Measurements from ENCODE around the gene UIMC1.
A peak's percentile ranks its signal among the peaks of the same experiment; 100 is the strongest.
"Not testable (repeated sequence)": the region's sequence is repeated elsewhere in the genome, so short reads cannot be mapped to it uniquely, and the experiment has no call there.

UIMC1 gene

GRCh38 chr5:177003649-177004048 lies 2.9 kb downstream of the UIMC1 start:
- DNase-seq (ENCODE audit: extremely low spot score), result no peak
- no peak for TF ChIP-seq CTCF (IDR thresholded peaks at IDR 0.05; ENCODE audit: control extremely low read depth, extremely low read depth, low read depth, missing control alignments)
- CTCF ChIA-PET, result interaction anchor here (1.0 to 4.2 kb wide), 3 partner anchors 11 to 18 kb away, joined by 3 to 29 read pairs (median 6); partner anchors contain the start of gene ZNF346
- POLR2A ChIA-PET, result interaction anchor here (0.6 to 1.0 kb wide), 2 partner anchors 16 to 33 kb away, joined by 3 to 4 read pairs; no protein-coding TSS in a partner anchor

GRCh38 chr5:176999526-176999925 lies 7.1 kb downstream of the UIMC1 start:
- CTCF ChIA-PET; DNase-seq (ENCODE audit: extremely low spot score); POLR2A ChIA-PET: not testable (repeated sequence)

- no peak for TF ChIP-seq CTCF (IDR thresholded peaks at IDR 0.05; ENCODE audit: control extremely low read depth, extremely low read depth, low read depth, missing control alignments)
- DNase-seq (ENCODE audit: extremely low spot score), result no peak
- ChIA-PET CTCF (no interaction called here), POLR2A (no interaction called here)
Measured at GRCh38 chr5:176998828-176999227, 7.8 kb downstream of the UIMC1 start.

GRCh38 chr5:176996780-176997179 lies 9.8 kb downstream of the UIMC1 start:
- POLR2A ChIA-PET, result interaction anchor here (1.3 kb wide), 1 partner anchor 26 kb away, joined by 3 read pairs; no protein-coding TSS in a partner anchor
- no peak for DNase-seq (ENCODE audit: extremely low spot score)
- no peak for TF ChIP-seq CTCF (IDR thresholded peaks at IDR 0.05; ENCODE audit: control extremely low read depth, extremely low read depth, low read depth, missing control alignments)
- CTCF ChIA-PET, result interaction anchor here (0.9 to 1.3 kb wide), 5 partner anchors 9 to 339 kb away, joined by 3 to 10 read pairs (median 3); partner anchors contain the start of gene UIMC1

GRCh38 chr5:176995896-176996767 lies 10.4 kb downstream of the UIMC1 start:
- ChIA-PET POLR2A (interaction anchor here (1.3 kb wide), 1 partner anchor 27 kb away, joined by 3 read pairs; no protein-coding TSS in a partner anchor), CTCF (interaction anchor here (0.9 to 1.3 kb wide), 3 partner anchors 10 to 75 kb away, joined by 3 to 10 read pairs (median 3); partner anchors contain the start of gene UIMC1)
- DNase-seq (ENCODE audit: extremely low spot score), result peak; percentile 26

GRCh38 chr5:176995122-176995490 lies 11.5 kb downstream of the UIMC1 start:
- POLR2A ChIA-PET, result interaction anchor here (0.6 kb wide), 1 partner anchor 24 kb away, joined by 4 read pairs; no protein-coding TSS in a partner anchor

More at GRCh38 chr5:176995896-176996767, 10.4 kb downstream of the UIMC1 start:
- TF ChIP-seq CTCF (IDR thresholded peaks at IDR 0.05; ENCODE audit: control extremely low read depth, extremely low read depth, low read depth, missing control alignments), result no peak

More at GRCh38 chr5:176995122-176995490, 11.5 kb downstream of the UIMC1 start:
- DNase-seq (ENCODE audit: extremely low spot score), result no peak
- no peak for TF ChIP-seq CTCF (IDR thresholded peaks at IDR 0.05; ENCODE audit: control extremely low read depth, extremely low read depth, low read depth, missing control alignments)
- CTCF ChIA-PET, result interaction anchor here (1.4 kb wide), 1 partner anchor 10 kb away, joined by 8 read pairs; no protein-coding TSS in a partner anchor
